GM12878 (cell line): Measurements from ENCODE around the gene NPAS3. TPM values are rescaled to one million over a fixed set of nuclear protein-coding genes. Genes with fewer than 3 reads are reported as not detected.

Source experiments
- ATAC-seq: fragments of 200-7000 bp; cut with Tn5 transposase; 3 replicates; pipeline ENCODE4 v1.9.1; 2020; ENCODE audit warnings: mild to moderate bottlenecking, moderate library complexity
- BruUV-seq: library from RNA; stranded (reverse); fragments of 400-500 nt; replicated peaks from 2 replicates; lab custom pipeline; 2021; lab: Mats Ljungman, UMichigan
- CTCF ChIA-PET: fragments of 300-600 bp; sonication (Branson Sonifier 250); formaldehyde crosslinking; extraction: SDS; loops from one replicate; lab custom pipeline; 2021; ENCODE audit warnings: inconsistent platforms; lab: Yijun Ruan, JAX
- POLR2A ChIA-PET: fragments of 350-600 bp; formaldehyde crosslinking; extraction: SDS; loops from one replicate; lab custom pipeline; 2021; ENCODE audit warnings: inconsistent platforms; lab: Charles Lee
- RAD21 ChIA-PET: fragments of 300-600 bp; sonication (Branson Sonifier 250); formaldehyde crosslinking; loops from one replicate; lab custom pipeline; 2023; ENCODE audit warnings: antibody characterized with exemption; ENCODE audit not compliant: unreplicated experiment; lab: Charles Lee
- SMC1A ChIA-PET: fragments of 300-600 bp; sonication (Branson Sonifier 250); formaldehyde crosslinking; loops from one replicate; lab custom pipeline; 2023; ENCODE audit not compliant: unreplicated experiment, uncharacterized antibody; lab: Charles Lee
- DNase-seq: peaks from one replicate; pipeline ENCODE4 v3.0.0-alpha.2; 2011; ENCODE audit warnings: low read depth, low spot score
- FAIRE-seq: peaks from 3 replicates; lab custom pipeline; 2011; peaks lifted over from hg19 to GRCh38; lab: Jason Lieb, UNC
- H2AFZ ChIP-seq: 2 replicates; pipeline ENCODE4 v1.6.0; 2011; ENCODE audit warnings: low read depth, low read length, control low read depth; ENCODE audit not compliant: control insufficient read depth
- H3K27ac ChIP-seq: 2 replicates; pipeline ENCODE4 v1.5.1; 2011; ENCODE audit warnings: control low read depth; ENCODE audit not compliant: control insufficient read depth, insufficient read depth
- H3K27me3 ChIP-seq, 2 experiments: replicated peaks in 1 of 2; 2 replicates each; pipeline versions ENCODE4 v1.6.0 to v1.6.1; 2011; ENCODE audit warnings: low read length in 1 of 2; ENCODE audit not compliant: control insufficient read depth in 2 of 2, insufficient read depth in 2 of 2
- H3K36me3 ChIP-seq, 2 experiments: 2 replicates each; pipeline ENCODE4 v1.5.1; 2011; ENCODE audit warnings: low read length in 1 of 2; ENCODE audit not compliant: control insufficient read depth in 2 of 2, insufficient read depth in 2 of 2
- H3K4me1 ChIP-seq: 2 replicates; pipeline ENCODE4 v1.6.1; 2011; ENCODE audit warnings: mild to moderate bottlenecking, low read length, moderate library complexity, mixed read lengths; ENCODE audit not compliant: control insufficient read depth, insufficient read depth
- H3K4me2 ChIP-seq: 2 replicates; pipeline ENCODE4 v1.6.0; 2011; ENCODE audit warnings: control low read depth; ENCODE audit not compliant: control insufficient read depth, insufficient read depth
- H3K4me3 ChIP-seq: fragments of 200-600 bp; sonication (generic); 2 replicates; pipeline ENCODE4 v1.5.1; 2016
- H3K79me2 ChIP-seq: 2 replicates; pipeline ENCODE4 v1.6.0; 2011; ENCODE audit warnings: low read length; ENCODE audit not compliant: control insufficient read depth, insufficient read depth
- H3K9ac ChIP-seq: 2 replicates; pipeline ENCODE4 v1.8.0; 2011; ENCODE audit warnings: low read length, control low read depth, mixed read lengths; ENCODE audit not compliant: control insufficient read depth, insufficient read depth
- H3K9me3 ChIP-seq: replicated peaks from 3 replicates; pipeline ENCODE4 v1.5.1; 2011; ENCODE audit warnings: mild to moderate bottlenecking, low read length; ENCODE audit not compliant: control insufficient read depth, insufficient read depth
- H4K20me1 ChIP-seq: 2 replicates; pipeline ENCODE4 v1.6.0; 2011; ENCODE audit not compliant: control insufficient read depth, insufficient read depth
- BCLAF1 ChIP-seq: fragments of 450-650 bp; IDR thresholded peaks from 2 replicates; pipeline ENCODE4 v1.6.1; 2017; ENCODE audit warnings: antibody characterized with exemption, mild to moderate bottlenecking, moderate library complexity
- CBX5 ChIP-seq: sonication (generic); IDR thresholded peaks from 2 replicates; pipeline ENCODE4 v1.6.1; 2016; ENCODE audit warnings: low read depth, moderate library complexity, mild to moderate bottlenecking, inconsistent platforms
- CEBPB ChIP-seq, 2 experiments: fragments of 150-350 bp in 1 of 2; IDR thresholded peaks; 2 replicates each; pipeline ENCODE4 v1.6.1; 2012 to 2014; ENCODE audit warnings: low read depth in 2 of 2, low read length in 2 of 2, borderline replicate concordance in 1 of 2, inconsistent platforms in 1 of 2
- CEBPZ ChIP-seq: fragments of 150-350 bp; IDR thresholded peaks from 2 replicates; pipeline ENCODE4 v1.6.1; 2016; ENCODE audit warnings: low read depth, low read length
- E2F8 ChIP-seq: fragments of 450-650 bp; IDR thresholded peaks from 2 replicates; pipeline ENCODE4 v1.6.1; 2018; ENCODE audit warnings: mild to moderate bottlenecking, low read depth, moderate library complexity; ENCODE audit not compliant: partially characterized antibody
- ETV6 ChIP-seq, 2 experiments: fragments of 450-650 bp in 1 of 2; IDR thresholded peaks in 1 of 2; conservative IDR thresholded peaks in 1 of 2; 2 replicates each; pipeline ENCODE4 v1.6.1; 2014; ENCODE audit warnings: antibody characterized with exemption in 1 of 2, borderline replicate concordance in 1 of 2, low read depth in 1 of 2, mild to moderate bottlenecking in 1 of 2, moderate library complexity in 1 of 2
- NKRF ChIP-seq: fragments of 450-650 bp; conservative IDR thresholded peaks from 2 replicates; pipeline ENCODE4 v1.6.1; 2017; ENCODE audit warnings: mild to moderate bottlenecking, moderate library complexity
- SREBF2 ChIP-seq: IDR thresholded peaks from 2 replicates; pipeline ENCODE4 v1.6.1; 2012; ENCODE audit warnings: mild to moderate bottlenecking, low read length
- ZNF622 ChIP-seq: fragments of 450-650 bp; IDR thresholded peaks from 2 replicates; pipeline ENCODE4 v1.6.1; 2017; ENCODE audit warnings: mild to moderate bottlenecking, inconsistent platforms
- WGBS: methylation state at CpG from one replicate; pipeline ENCODE4 v1.1.6; 2016; ENCODE audit warnings: low lambda C conversion rate; ENCODE audit not compliant: insufficient replicate concordance, insufficient coverage; ENCODE audit errors: missing lambda C conversion rate; 5-methylcytosine and 5-hydroxymethylcytosine counted together
- in situ Hi-C: fragments of 300-500 bp; cut with MboI; formaldehyde crosslinking; loops from 9 replicates; pipeline ENCODE4 v1.14.3; 2018; ENCODE audit warnings: mixed read lengths
- intact Hi-C: fragments of 100-400 bp; cut with micrococcal nuclease; formaldehyde crosslinking; loops from one replicate; pipeline ENCODE4 v1.14.2; 2022; ENCODE audit not compliant: unreplicated experiment
- polyA plus RNA-seq, 11 experiments: library from polyadenylated mRNA; depleted of rRNA in 4 of 11; unstranded in 6 of 11; stranded (reverse) in 5 of 11; fragments of >200 nt; fragmentation: Nextera tagmentation in 4 of 11; fragmentation: Illumina TruSeq in 1 of 11; extraction: Ambion mirVana in 4 of 11; extraction: Trizol in 1 of 11; gene quantifications; 1 replicate in 1 of 11; 2 replicates in 10 of 11; pipeline versions ENCODE4 v1.2.1 to v1.2.3, GENCODE V29; 2011 to 2016; ENCODE audit warnings: inconsistent platforms in 2 of 11, missing spikeins in 2 of 11, low read depth in 1 of 11
- total RNA-seq, 4 experiments: library from RNA; depleted of rRNA in 3 of 4; stranded (reverse); fragments of >200 nt in 3 of 4; fragmentation: Illumina TruSeq in 1 of 4; extraction: Trizol in 1 of 4; gene quantifications; 2 replicates each; pipeline versions ENCODE4 v1.2.1 to v1.2.3, GENCODE V29; 2013 to 2021

Gene NPAS3
- total and polyA plus RNA-seq, 10 of the 15 experiments (the other 5 are each of a cell fraction or from before 2014, with no cell fraction given) = under 0.01 to 2.7 (median 0.03) TPM; not detected in 6

- intact Hi-C loops (no loop called here), in situ Hi-C loops (no loop called here)
- FAIRE-seq (no peak), ATAC-seq (no peak), DNase-seq (no peak)
- ChIA-PET CTCF (interaction anchor here (0.8 to 1.6 kb wide), 3 partner anchors 30 to 51 kb away, joined by 3 to 5 read pairs (median 3); no protein-coding TSS in a partner anchor), POLR2A (interaction anchor here (0.6 to 1.0 kb wide), 2 partner anchors 60 to 149 kb away, joined by 3 read pairs; no protein-coding TSS in a partner anchor), RAD21 (interaction anchor here (0.8 to 1.2 kb wide), 5 partner anchors 11 to 170 kb away, joined by 3 to 4 read pairs (median 3); no protein-coding TSS in a partner anchor), SMC1A (interaction anchor here (0.8 to 8.4 kb wide), 9 partner anchors 11 to 170 kb away, joined by 3 to 120 read pairs (median 3); no protein-coding TSS in a partner anchor)
- Histone ChIP-seq H3K4me3 (no peak overlapping the region), H3K79me2 (no peaks in the 10 kb centered on the region), H3K27ac (no peak overlapping the region), H3K4me2 (no peak overlapping the region), H3K9ac (no peak overlapping the region), H3K27me3 (no peaks in the 10 kb centered on the region; a peak in 1 of 4 replicates), H4K20me1 (no peaks in the 10 kb centered on the region), H2AFZ (no peak overlapping the region), H3K9me3 (no peaks in the 10 kb centered on the region), H3K36me3 (no peaks in the 10 kb centered on the region), H3K4me1 (no peaks in the 10 kb centered on the region)
- WGBS = 1% methylated on average over 4 of the region's 4 CpGs
- no TSS peak for BruUV-seq
- no peak for TF ChIP-seq NKRF
- no peak for TF ChIP-seq BCLAF1
- TF ChIP-seq CEBPZ = no peak
- TF ChIP-seq ETV6 (conservative IDR thresholded peaks at IDR 0.05 in 1 of 2, IDR thresholded peaks at IDR 0.05 in 1 of 2; ENCODE audit: borderline replicate concordance in 1 of 2, low read depth in 1 of 2) = no peak
- TF ChIP-seq CEBPB (IDR thresholded peaks at IDR 0.05; ENCODE audit: borderline replicate concordance in 1 of 2, low read depth in 2 of 2, low read length in 2 of 2) = no peak
- no peak for TF ChIP-seq SREBF2
- no peak for TF ChIP-seq ZNF622
- TF ChIP-seq E2F8 = no peak
- TF ChIP-seq CBX5 = no peak
These were observed 566.7 kb downstream of the NPAS3 start for GRCh38 chr14:33505266-33505962.
